Glutamatergic neuron (in vitro differentiated cells): ENCODE measurements around the gene SCRN2. TPM values are rescaled to one million over a fixed set of nuclear protein-coding genes. Genes with fewer than 3 reads are reported as not detected.

Experiments used
- DNase-seq: peaks from one replicate; pipeline ENCODE4 v3.0.0; 2022
- H3K27ac Mint-ChIP-seq: one replicate; pipeline ENCODE4 v1.8.0; 2020; ENCODE audit warnings: mild to moderate bottlenecking, mixed read lengths, inconsistent platforms; ENCODE audit not compliant: unreplicated experiment
- H3K27me3 Mint-ChIP-seq: one replicate; pipeline ENCODE4 v1.8.0; 2020; ENCODE audit warnings: mild to moderate bottlenecking, moderate library complexity, mixed read lengths, inconsistent platforms; ENCODE audit not compliant: unreplicated experiment
- H3K36me3 Mint-ChIP-seq: one replicate; pipeline ENCODE4 v1.8.0; 2020; ENCODE audit warnings: mild to moderate bottlenecking, mixed read lengths, inconsistent platforms; ENCODE audit not compliant: unreplicated experiment
- H3K4me1 Mint-ChIP-seq: one replicate; pipeline ENCODE4 v1.8.0; 2020; ENCODE audit warnings: mild to moderate bottlenecking, low read depth, mixed read lengths, inconsistent platforms; ENCODE audit not compliant: unreplicated experiment
- H3K4me3 Mint-ChIP-seq: one replicate; pipeline ENCODE4 v1.8.0; 2020; ENCODE audit warnings: mild to moderate bottlenecking, mixed read lengths, inconsistent platforms; ENCODE audit not compliant: unreplicated experiment
- H3K9me3 Mint-ChIP-seq: one replicate; pipeline ENCODE4 v1.8.0; 2020; ENCODE audit warnings: mild to moderate bottlenecking, moderate library complexity, mixed read lengths, inconsistent platforms; ENCODE audit not compliant: unreplicated experiment
- CTCF ChIP-seq: fragments of 200-600 bp; sonication (generic); IDR thresholded peaks from one replicate; pipeline ENCODE4 v1.5.0; 2021; ENCODE audit not compliant: partially characterized antibody, unreplicated experiment
- total RNA-seq: library from RNA; stranded (reverse); fragmentation: NEBNext Ultra II Directional; extraction: Animal tissue kit (Norgen Biotek cat#: 25700); gene quantifications from one replicate; pipeline ENCODE4 v1.2.1, GENCODE V29; 2021; ENCODE audit not compliant: unreplicated experiment

Gene SCRN2
- total RNA-seq, 1 donor from 2014 or later: 39.1 TPM

GRCh38 chr17:47813512-47814031, 27.5 kb downstream of the SCRN2 start:
- no peak for TF ChIP-seq CTCF
- no peak for DNase-seq
- no peaks in the 10 kb centered on the region for H3K4me1 Mint-ChIP-seq
- no peaks in the 10 kb centered on the region for H3K9me3 Mint-ChIP-seq
- peaks cover 18% of the 10 kb centered on the region for H3K27me3 Mint-ChIP-seq
- H3K27ac Mint-ChIP-seq: no peak overlapping the region
- H3K4me3 Mint-ChIP-seq: no peak overlapping the region
- peaks cover 6% of the 10 kb centered on the region for H3K36me3 Mint-ChIP-seq

DNA sequence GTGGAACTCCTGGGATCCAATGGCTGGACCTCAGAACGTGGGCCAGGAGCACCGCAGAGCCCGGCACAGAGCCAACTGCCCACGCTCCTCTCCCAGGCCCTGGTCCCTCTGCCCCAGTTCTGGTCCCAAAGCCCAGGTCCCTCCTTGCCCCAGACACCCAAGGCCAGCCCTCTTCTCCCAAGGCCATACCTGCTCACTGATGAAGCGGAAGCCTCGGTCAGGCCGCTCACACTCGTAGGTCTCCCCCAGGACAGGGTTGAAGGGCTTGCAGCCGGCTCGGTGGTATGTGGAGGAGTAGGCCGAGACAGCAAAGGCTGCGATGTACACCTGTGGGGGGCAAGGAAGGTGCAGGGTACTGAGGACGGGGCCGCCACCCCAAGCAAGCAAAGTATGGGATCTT, 28.0 kb downstream of the SCRN2 start:
- no peaks in the 10 kb centered on the region for H3K9me3 Mint-ChIP-seq

GRCh38 chr17:47812146-47812920, 28.7 kb downstream of the SCRN2 start:
- peaks cover 13% of the 10 kb centered on the region for H3K27me3 Mint-ChIP-seq
- no peaks in the 10 kb centered on the region for H3K9me3 Mint-ChIP-seq
- no peak overlapping the region for H3K27ac Mint-ChIP-seq
- DNase-seq: no peak
- no peak overlapping the region for H3K4me3 Mint-ChIP-seq
- TF ChIP-seq CTCF: no peak
- H3K36me3 Mint-ChIP-seq: peaks cover 6% of the 10 kb centered on the region
- no peaks in the 10 kb centered on the region for H3K4me1 Mint-ChIP-seq

More for the DNA sequence above, 28.0 kb downstream of the SCRN2 start:
- TF ChIP-seq CTCF: no peak
- H3K27me3 Mint-ChIP-seq: peaks cover 18% of the 10 kb centered on the region
- no peaks in the 10 kb centered on the region for H3K4me1 Mint-ChIP-seq
- H3K36me3 Mint-ChIP-seq: peaks cover 6% of the 10 kb centered on the region
- H3K4me3 Mint-ChIP-seq: no peak overlapping the region
- H3K27ac Mint-ChIP-seq: no peak overlapping the region
- no peak for DNase-seq

DNA sequence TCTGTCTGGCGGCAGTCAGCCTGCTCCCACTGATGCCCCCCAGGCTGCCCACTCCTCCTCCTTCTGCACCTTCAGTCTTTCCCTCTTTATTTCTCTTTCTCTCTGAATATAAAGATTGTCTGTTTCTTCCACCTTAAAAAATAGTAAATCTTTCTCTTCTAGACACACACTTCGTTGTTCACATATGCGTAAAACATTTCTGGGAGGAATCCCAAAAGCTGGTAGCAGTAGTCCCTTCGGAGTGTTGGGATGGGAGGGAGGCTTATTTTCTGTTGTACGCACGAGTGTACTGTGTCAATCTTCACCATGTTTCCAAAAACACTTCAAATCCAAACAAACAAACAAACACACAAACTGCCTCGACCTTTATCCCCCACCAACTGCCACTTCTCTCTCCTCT, 29.4 kb downstream of the SCRN2 start:
- no peaks in the 10 kb centered on the region for H3K9me3 Mint-ChIP-seq
- no peaks in the 10 kb centered on the region for H3K4me1 Mint-ChIP-seq
- peaks cover 13% of the 10 kb centered on the region for H3K27me3 Mint-ChIP-seq
- DNase-seq: no peak
- H3K4me3 Mint-ChIP-seq: no peak overlapping the region
- TF ChIP-seq CTCF: no peak
- peaks cover 6% of the 10 kb centered on the region for H3K36me3 Mint-ChIP-seq
- H3K27ac Mint-ChIP-seq: no peak overlapping the region
